ENCODE results near the gene TDRD5. TPM values are rescaled to one million over a fixed set of nuclear protein-coding genes. Genes with fewer than 3 reads are reported as not detected.
"Not testable (repeated sequence)": the region's sequence is repeated elsewhere in the genome, so short reads cannot be mapped to it uniquely, and the experiment has no call there.

TDRD5 gene
- total RNA-seq, 4 donors from 2014 or later = 0.34 to 0.78 (median 0.61) TPM

DNA sequence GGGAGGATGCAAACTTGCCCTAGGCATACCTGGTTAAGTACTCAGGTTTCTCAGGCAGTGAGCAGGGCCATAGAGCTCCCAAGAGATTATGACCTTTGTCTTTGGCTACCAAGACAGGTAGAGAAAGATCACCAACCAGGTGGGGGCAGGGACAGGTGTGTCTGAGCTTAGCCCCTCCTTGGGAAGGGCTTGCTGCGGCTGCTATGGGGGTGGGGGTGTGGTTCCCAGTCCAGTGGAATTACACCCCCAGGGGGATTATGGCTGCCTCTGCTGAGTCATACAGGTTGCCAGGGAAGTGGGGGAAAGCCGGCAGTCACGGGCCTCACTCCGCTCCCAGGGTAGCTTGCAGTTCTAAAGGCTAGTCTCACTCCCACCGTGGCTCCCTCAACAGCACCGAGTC, 86.2 kb downstream of the TDRD5 start:
- WGBS, 2 donors = 75 to 83% methylated on average over 6 of the region's 6 CpGs
- H3K4me3 ChIP-seq (ENCODE audit: low read depth, poor library complexity, severe bottlenecking) = no peak overlapping the region
- no peak for DNase-seq (ENCODE audit: low spot score in 2 of 2)
- no peak for TF ChIP-seq CTCF (IDR thresholded peaks at IDR 0.05)
- TF ChIP-seq POLR2A (IDR thresholded peaks at IDR 0.05) = no peak
- intact Hi-C loops (cut with DNase I; ENCODE audit: low total_unique reads) = no loop called here

- H3K4me3 ChIP-seq (ENCODE audit: low read depth, poor library complexity, severe bottlenecking); intact Hi-C loops (cut with DNase I; ENCODE audit: low total_unique reads); DNase-seq (ENCODE audit: low spot score in 2 of 2): not testable (repeated sequence)
- 46 to 58% methylated on average over 5 to 6 of the region's 6 CpGs for WGBS, 2 donors
Observed at GRCh38 chr1:179694530-179694929, 102.9 kb downstream of the TDRD5 start.

DNA sequence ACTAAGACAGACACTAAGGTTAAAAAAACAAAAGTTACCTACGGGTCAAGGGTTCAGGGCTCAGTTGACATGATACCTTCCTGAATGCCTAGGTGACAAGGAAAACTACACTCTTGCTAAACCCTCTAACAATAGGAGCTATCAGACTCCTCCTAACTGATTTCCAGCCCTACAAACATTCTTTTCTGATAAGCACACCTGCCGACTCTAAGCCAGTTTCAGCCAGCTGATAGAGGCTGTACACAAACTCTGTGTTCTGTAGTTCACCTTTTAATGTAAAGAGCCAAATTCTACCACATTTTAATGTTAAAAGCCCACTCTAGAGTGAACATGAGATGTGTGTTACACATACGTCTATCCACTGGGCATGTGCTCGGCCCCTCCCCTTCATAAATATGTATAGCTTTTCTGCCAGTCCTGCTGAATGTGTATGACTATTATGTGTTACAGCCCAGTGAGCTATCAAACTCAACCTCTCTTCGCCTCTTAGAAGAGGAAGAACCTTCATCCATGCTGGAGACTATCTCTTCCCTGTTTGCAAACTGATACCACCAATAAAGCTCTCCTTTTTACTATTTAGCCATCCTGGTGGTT, 111.4 kb downstream of the TDRD5 start:
- intact Hi-C loops (cut with DNase I; ENCODE audit: low total_unique reads) = loop anchor here (5.0 kb wide), 1 partner anchor 109 kb away; no protein-coding TSS in a partner anchor
- TF ChIP-seq CTCF (IDR thresholded peaks at IDR 0.05) (no peak), POLR2A (IDR thresholded peaks at IDR 0.05) (no peak)
- DNase-seq (ENCODE audit: low spot score in 2 of 2) = no peak
- 83 to 89% methylated on average over 5 of the region's 5 CpGs for WGBS, 2 donors
- no peak overlapping the region for H3K4me3 ChIP-seq (ENCODE audit: low read depth, poor library complexity, severe bottlenecking)

DNA sequence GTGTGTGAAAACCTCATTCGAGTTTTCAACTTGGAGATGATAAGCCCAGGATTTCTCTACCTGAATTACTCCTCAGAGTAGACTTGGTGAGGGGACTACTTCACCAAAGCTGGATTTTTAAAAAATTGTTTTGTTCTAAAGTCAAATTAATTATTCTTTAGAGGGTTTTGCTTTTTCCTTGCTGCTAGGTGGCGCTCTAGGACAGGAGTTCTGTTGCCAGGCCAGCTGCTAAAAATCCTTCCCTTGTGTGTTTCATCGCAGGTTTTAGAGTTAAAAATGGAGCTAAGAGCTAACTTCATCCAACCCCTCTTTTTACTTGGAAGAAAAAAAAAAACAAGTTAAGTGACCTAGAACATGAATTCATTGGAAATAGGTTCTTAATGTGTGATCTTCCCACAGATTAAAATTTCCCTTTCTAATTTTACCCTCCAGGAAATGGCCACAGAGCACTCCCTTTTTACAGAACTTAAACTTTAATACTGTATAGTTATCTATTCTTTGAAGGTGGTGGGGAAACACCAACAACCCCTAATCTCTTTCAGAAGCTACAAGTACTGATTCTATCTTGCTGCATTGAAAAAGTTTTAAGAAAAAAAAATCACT, 114.8 kb downstream of the TDRD5 start:
- 1 to 3% methylated on average over 3 of the region's 3 CpGs for WGBS, 2 donors
- intact Hi-C loops (cut with DNase I; ENCODE audit: low total_unique reads) = no loop called here
- DNase-seq (ENCODE audit: low spot score in 2 of 2) = peak in 1 of 2 donors; percentile 18
- no peak overlapping the region for H3K4me3 ChIP-seq (ENCODE audit: low read depth, poor library complexity, severe bottlenecking)
- TF ChIP-seq CTCF (IDR thresholded peaks at IDR 0.05) (no peak), POLR2A (IDR thresholded peaks at IDR 0.05) (no peak)

- TF ChIP-seq POLR2A (IDR thresholded peaks at IDR 0.05) = no peak
- TF ChIP-seq CTCF (IDR thresholded peaks at IDR 0.05) = no peak
- whole genome bisulfite sequencing, 2 donors = 68% methylated on average over 2 of the region's 2 CpGs
- no peak for DNase-seq (ENCODE audit: low spot score in 2 of 2)
- H3K4me3 ChIP-seq (ENCODE audit: low read depth, poor library complexity, severe bottlenecking) = no peak overlapping the region
- intact Hi-C loops (cut with DNase I; ENCODE audit: low total_unique reads) = no loop called here
Observed at GRCh38 chr1:179707406-179707805, 115.8 kb downstream of the TDRD5 start.

- DNase-seq (ENCODE audit: low spot score in 2 of 2) = no peak
- WGBS, 2 donors = 73 to 84% methylated on average over 6 of the region's 6 CpGs
- intact Hi-C loops (cut with DNase I; ENCODE audit: low total_unique reads) = no loop called here
- TF ChIP-seq CTCF (IDR thresholded peaks at IDR 0.05) (no peak), POLR2A (IDR thresholded peaks at IDR 0.05) (no peak)
- H3K4me3 ChIP-seq (ENCODE audit: low read depth, poor library complexity, severe bottlenecking) = no peak overlapping the region
Observed at GRCh38 chr1:179708434-179709195, 117.0 kb downstream of the TDRD5 start.
